Ishikawa (cell line): Measurements from ENCODE around the gene MTHFD1.
A peak's percentile ranks its signal among the peaks of the same experiment; 100 is the strongest.

Experiments
- CEBPB ChIP-seq: IDR thresholded peaks from 2 replicates; pipeline ENCODE4 v1.6.1; 2012
- CREB1 ChIP-seq: IDR thresholded peaks from 2 replicates; pipeline ENCODE4 v1.6.1; 2012; ENCODE audit warnings: low read depth
- EGR1 ChIP-seq: IDR thresholded peaks from 2 replicates; pipeline ENCODE4 v1.6.1; 2012
- EP300 ChIP-seq: IDR thresholded peaks from 2 replicates; pipeline ENCODE4 v1.6.1; 2012; ENCODE audit warnings: borderline replicate concordance
- FOXM1 ChIP-seq: IDR thresholded peaks from 2 replicates; pipeline ENCODE4 v1.6.1; 2012; ENCODE audit warnings: low read depth, borderline replicate concordance
- MAX ChIP-seq: IDR thresholded peaks from 2 replicates; pipeline ENCODE4 v1.6.1; 2012
- NFIC ChIP-seq: IDR thresholded peaks from 2 replicates; pipeline ENCODE4 v1.6.1; 2012
- RAD21 ChIP-seq: IDR thresholded peaks from 2 replicates; pipeline ENCODE4 v1.6.1; 2012; ENCODE audit warnings: low read depth
- REST ChIP-seq: IDR thresholded peaks from 2 replicates; pipeline ENCODE4 v1.6.1; 2012; ENCODE audit warnings: low read depth, mild to moderate bottlenecking
- TAF1 ChIP-seq: IDR thresholded peaks from 2 replicates; pipeline ENCODE4 v1.6.1; 2012; ENCODE audit warnings: low read depth, mild to moderate bottlenecking
- TCF12 ChIP-seq: IDR thresholded peaks from 2 replicates; pipeline ENCODE4 v1.6.1; 2012; ENCODE audit warnings: low read depth
- TEAD4 ChIP-seq: IDR thresholded peaks from 2 replicates; pipeline ENCODE4 v1.6.1; 2012
- USF1 ChIP-seq: IDR thresholded peaks from 2 replicates; pipeline ENCODE4 v1.6.1; 2012
- YY1 ChIP-seq: IDR thresholded peaks from 2 replicates; pipeline ENCODE4 v1.6.1; 2012; ENCODE audit warnings: low read depth
- ZBTB7A ChIP-seq: IDR thresholded peaks from 2 replicates; pipeline ENCODE4 v1.6.1; 2012; ENCODE audit warnings: low read depth

MTHFD1 gene

GRCh38 chr14:64387232-64387781 lies 846 bp upstream of the MTHFD1 start:
- TF ChIP-seq EGR1 (no peak), ZBTB7A (0 out of 2 replicates have a peak, but pooled peaks have one; percentile 46)

GRCh38 chr14:64388533-64389285 lies 556 bp downstream of the MTHFD1 start:
- no peak; the same call in 1 of the 2 replicates for TF ChIP-seq TAF1
- TF ChIP-seq YY1: 0 out of 2 replicates have a peak, but pooled peaks have one; percentile 5
- no peak for TF ChIP-seq EGR1
- TF ChIP-seq TCF12: no peak
- no peak for TF ChIP-seq RAD21
- no peak; the same call in 1 of the 2 replicates for TF ChIP-seq MAX
- no peak for TF ChIP-seq TEAD4
- no peak for TF ChIP-seq FOXM1
- no peak for TF ChIP-seq ZBTB7A
- peak; percentile 32; the same call in 1 of the 2 replicates for TF ChIP-seq NFIC
- TF ChIP-seq CEBPB: no peak
- no peak for TF ChIP-seq CREB1
- TF ChIP-seq REST: no peak

- TF ChIP-seq TAF1 (no peak), TEAD4 (no peak), MAX (no peak), USF1 (no peak), EP300 (no peak), CREB1 (no peak)
Observed at GRCh38 chr14:64391113-64391725, 3.1 kb downstream of the MTHFD1 start.

- TF ChIP-seq ZBTB7A (no peak), TAF1 (no peak), CREB1 (no peak), FOXM1 (no peak), TEAD4 (no peak)
Observed at GRCh38 chr14:64391986-64392385, 3.8 kb downstream of the MTHFD1 start.

GRCh38 chr14:64394423-64394822 lies 6.3 kb downstream of the MTHFD1 start:
- TF ChIP-seq ZBTB7A (no peak), CREB1 (no peak), REST (no peak), TCF12 (no peak), TEAD4 (no peak), CEBPB (no peak), YY1 (no peak)

- TF ChIP-seq USF1: no peak
- TF ChIP-seq TAF1: no peak
- TF ChIP-seq REST: no peak
- TF ChIP-seq NFIC: no peak
Observed at GRCh38 chr14:64394977-64395633, 7.0 kb downstream of the MTHFD1 start.
